ENCODE results near the gene TCF12. TPM values are rescaled to one million over a fixed set of nuclear protein-coding genes. Genes with fewer than 3 reads are reported as not detected.

TCF12 gene
- total and polyA plus RNA-seq, 2 of the 8 experiments (the other 6 are each of a cell fraction or from before 2014, with no cell fraction given) = 85.8 to 101 TPM

DNA sequence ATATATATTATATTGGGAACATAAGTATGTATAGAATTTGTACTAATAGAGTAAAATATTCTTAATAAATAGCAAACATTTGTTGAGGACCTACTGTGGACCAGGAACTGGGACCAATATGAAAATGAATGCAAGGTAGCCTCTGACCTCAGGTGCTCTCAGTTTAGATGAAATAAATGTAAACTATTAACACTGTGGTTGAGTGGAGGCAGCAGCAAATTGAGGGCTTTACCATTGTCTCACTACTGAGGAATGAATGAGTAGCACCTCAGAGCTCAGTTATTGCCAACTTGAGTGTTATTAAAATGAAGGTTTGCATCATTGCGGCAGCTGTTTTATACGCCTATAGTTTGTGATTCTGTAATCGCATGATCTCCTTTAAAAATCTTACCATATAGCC lies 366.9 kb downstream of the TCF12 start:
- Histone ChIP-seq H2BK20ac (ENCODE audit: low read length) (no peak overlapping the region), H4K5ac (ENCODE audit: insufficient read length, low read depth, low read length) (no peak overlapping the region), H3K4me1 (replicated peaks in 1 of 4; ENCODE audit: control insufficient read depth in 3 of 4, insufficient read depth in 4 of 4, low read length in 3 of 4) (peaks cover 0 to 16% (median 9%) of the 10 kb centered on the region in 4 experiments; a peak in 6 of 7 replicates), H2BK5ac (ENCODE audit: low read depth, low read length) (no peak overlapping the region), H4K20me1 (replicated peaks in 1 of 2; ENCODE audit: control insufficient read depth in 1 of 2, insufficient read depth in 2 of 2, low read length in 2 of 2) (no peaks in the 10 kb centered on the region), H3K9ac (replicated peaks in 1 of 4; ENCODE audit: extremely low read depth in 1 of 4, low read depth in 3 of 4, low read length in 3 of 4) (no peak overlapping the region), H3K27me3 (replicated peaks in 1 of 4; ENCODE audit: control insufficient read depth in 3 of 4, extremely low read depth in 1 of 4, insufficient read depth in 3 of 4, low read length in 3 of 4) (no peaks in the 10 kb centered on the region), H3K27ac (ENCODE audit: low read depth, low read length) (no peak overlapping the region), H3K79me2 (ENCODE audit: control insufficient read depth in 1 of 2, insufficient read depth in 2 of 2, low read length in 2 of 2) (no peaks in the 10 kb centered on the region), H2BK120ac (replicated peaks; ENCODE audit: low read depth, low read length) (no peak overlapping the region), H3K4me2 (ENCODE audit: insufficient read depth in 1 of 2, low read depth in 2 of 2, low read length in 2 of 2) (no peak overlapping the region), H4K91ac (replicated peaks; ENCODE audit: insufficient read length, low read length) (no peak overlapping the region), H3K23me2 (ENCODE audit: low read depth, low read length) (no peaks in the 10 kb centered on the region), H3K56ac (replicated peaks; ENCODE audit: insufficient read length, low read depth, low read length) (no peak overlapping the region), H3K4ac (replicated peaks; ENCODE audit: insufficient read length, low read depth, low read length) (no peak overlapping the region), H3K18ac (ENCODE audit: extremely low read depth, low read length) (no peak overlapping the region), H4K8ac (ENCODE audit: extremely low read depth, insufficient read depth, low read length) (no peak overlapping the region), H2AK5ac (ENCODE audit: low read depth, low read length) (no peak overlapping the region), H3K23ac (ENCODE audit: insufficient read length) (no peak overlapping the region), H2BK15ac (ENCODE audit: low read length) (no peak overlapping the region), H2AFZ (ENCODE audit: low read length) (no peak overlapping the region), H3K14ac (ENCODE audit: insufficient read length) (no peak overlapping the region), H3K36me3 (ENCODE audit: control insufficient read depth in 2 of 4, insufficient read depth in 4 of 4, low read length in 3 of 4) (peaks cover 0 to 25% (median 9%) of the 10 kb centered on the region in 4 experiments; a peak in 5 of 8 replicates), H3K79me1 (ENCODE audit: low read depth, low read length) (no peaks in the 10 kb centered on the region; the same call in 1 of the 2 replicates), H3K4me3 (ENCODE audit: extremely low read depth in 1 of 4, insufficient read depth in 2 of 4, low read depth in 3 of 4, low read length in 4 of 4) (no peak overlapping the region), H3K9me3 (ENCODE audit: insufficient read depth in 2 of 2, low read depth in 1 of 2, low read length in 1 of 2) (no peaks in the 10 kb centered on the region), H2BK12ac (ENCODE audit: low read depth, low read length) (no peak overlapping the region; the same call in 1 of the 2 replicates)
- CTCF ChIA-PET (ENCODE audit: partially characterized antibody) = interaction anchor here (1.7 kb wide), 1 partner anchor 19 kb away, joined by 3 read pairs; no protein-coding TSS in a partner anchor
- no peak for DNase-seq (ENCODE audit: low read depth in 1 of 2, low spot score in 2 of 2)
- FAIRE-seq = no peak
- POLR2A ChIA-PET (ENCODE audit: partially characterized antibody) = interaction anchor here (1.4 kb wide), 1 partner anchor 21 kb away, joined by 3 read pairs; no protein-coding TSS in a partner anchor
- 97% methylated on average over 3 of the region's 3 CpGs; no CpG with 5 or more reads in 1 of the 2 experiments for WGBS, 2 experiments (ENCODE audit: extremely low coverage in 1 of 2, insufficient coverage in 1 of 2, insufficient read length in 1 of 2, insufficient replicate concordance in 2 of 2, low coverage in 1 of 2, low lambda C conversion rate in 2 of 2, missing lambda C conversion rate in 1 of 2)
- TF ChIP-seq POU5F1 (IDR thresholded peaks at IDR 0.05; ENCODE audit: low read depth, low read length) (no peak), RAD21 (IDR thresholded peaks at IDR 0.05 in 1 of 2, conservative IDR thresholded peaks at IDR 0.05 in 1 of 2; ENCODE audit: low read depth in 2 of 2, low read length in 2 of 2) (no peak), EP300 (IDR thresholded peaks at IDR 0.05; ENCODE audit: borderline replicate concordance in 1 of 2, low read depth in 2 of 2, low read length in 2 of 2) (no peak), TEAD4 (IDR thresholded peaks at IDR 0.05; ENCODE audit: low read depth, low read length) (no peak), TAF1 (IDR thresholded peaks at IDR 0.05; ENCODE audit: low read depth, low read length) (no peak), RNF2 (IDR thresholded peaks at IDR 0.05; ENCODE audit: borderline replicate concordance, low read depth, low read length, missing control alignments, poor library complexity, severe bottlenecking) (no peak), BCL11A (IDR thresholded peaks at IDR 0.05; ENCODE audit: low read depth in 2 of 2, low read length in 2 of 2) (no peak)
- TF ChIP-seq, protein P1, sequence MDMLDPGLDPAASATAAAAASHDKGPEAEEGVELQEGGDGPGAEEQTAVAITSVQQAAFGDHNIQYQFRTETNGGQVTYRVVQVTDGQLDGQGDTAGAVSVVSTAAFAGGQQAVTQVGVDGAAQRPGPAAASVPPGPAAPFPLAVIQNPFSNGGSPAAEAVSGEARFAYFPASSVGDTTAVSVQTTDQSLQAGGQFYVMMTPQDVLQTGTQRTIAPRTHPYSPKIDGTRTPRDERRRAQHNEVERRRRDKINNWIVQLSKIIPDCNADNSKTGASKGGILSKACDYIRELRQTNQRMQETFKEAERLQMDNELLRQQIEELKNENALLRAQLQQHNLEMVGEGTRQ (IDR thresholded peaks at IDR 0.05; ENCODE audit: low read length) = no peak
- TF ChIP-seq, protein P2, sequence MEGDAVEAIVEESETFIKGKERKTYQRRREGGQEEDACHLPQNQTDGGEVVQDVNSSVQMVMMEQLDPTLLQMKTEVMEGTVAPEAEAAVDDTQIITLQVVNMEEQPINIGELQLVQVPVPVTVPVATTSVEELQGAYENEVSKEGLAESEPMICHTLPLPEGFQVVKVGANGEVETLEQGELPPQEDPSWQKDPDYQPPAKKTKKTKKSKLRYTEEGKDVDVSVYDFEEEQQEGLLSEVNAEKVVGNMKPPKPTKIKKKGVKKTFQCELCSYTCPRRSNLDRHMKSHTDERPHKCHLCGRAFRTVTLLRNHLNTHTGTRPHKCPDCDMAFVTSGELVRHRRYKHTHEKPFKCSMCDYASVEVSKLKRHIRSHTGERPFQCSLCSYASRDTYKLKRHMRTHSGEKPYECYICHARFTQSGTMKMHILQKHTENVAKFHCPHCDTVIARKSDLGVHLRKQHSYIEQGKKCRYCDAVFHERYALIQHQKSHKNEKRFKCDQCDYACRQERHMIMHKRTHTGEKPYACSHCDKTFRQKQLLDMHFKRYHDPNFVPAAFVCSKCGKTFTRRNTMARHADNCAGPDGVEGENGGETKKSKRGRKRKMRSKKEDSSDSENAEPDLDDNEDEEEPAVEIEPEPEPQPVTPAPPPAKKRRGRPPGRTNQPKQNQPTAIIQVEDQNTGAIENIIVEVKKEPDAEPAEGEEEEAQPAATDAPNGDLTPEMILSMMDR (IDR thresholded peaks at IDR 0.05; ENCODE audit: control extremely low read depth in 1 of 3, insufficient read depth in 1 of 3, low read depth in 1 of 3, low read length in 3 of 3) = no peak
